ENCODE results near the gene C17orf107.

DNA sequence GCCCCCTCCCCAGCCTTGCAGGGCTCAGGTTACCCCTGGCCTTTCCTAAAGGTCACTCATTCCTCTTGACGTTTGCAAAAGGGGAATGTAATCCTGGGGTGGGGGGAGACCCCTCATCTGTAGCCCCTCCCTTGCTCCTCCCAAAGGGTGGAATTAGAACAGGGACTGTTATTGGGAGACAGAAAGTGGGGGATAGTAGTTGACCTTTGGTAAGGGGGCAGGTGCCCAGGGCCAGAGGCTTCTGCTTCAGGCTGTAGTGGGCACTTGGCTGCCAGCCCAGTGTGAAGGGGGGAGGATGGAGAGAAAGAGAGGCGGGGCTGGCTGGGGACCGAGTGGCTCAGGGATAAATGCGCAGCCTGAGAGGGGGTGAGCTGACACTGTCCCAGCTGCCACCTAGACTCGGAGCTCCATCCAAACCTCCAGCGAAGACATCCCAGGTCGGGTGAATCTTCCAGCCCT is 51.4 kb downstream of the C17orf107 start, which contains the start of gene ENO3:
- no peak for TF ChIP-seq CTCF (IDR thresholded peaks at IDR 0.05)
- no peak for TF ChIP-seq EP300 (IDR thresholded peaks at IDR 0.05)
- TF ChIP-seq POLR2A (IDR thresholded peaks at IDR 0.05): no peak
